Activated naive CD4-positive, alpha-beta T cell treated with anti-CD3 and anti-CD28 coated beads, Interleukin-2, amount 10 ng/mL, durations not matched to agents 7 days and 5 days (primary cell): ENCODE results near the gene KRT16.
"Not testable (repeated sequence)": the region's sequence is repeated elsewhere in the genome, so short reads cannot be mapped to it uniquely, and the experiment has no call there.

Experiments
- CTCF ChIA-PET: fragments of 350-600 bp; sonication (Branson Sonifier 250); formaldehyde crosslinking; loops from one replicate; lab custom pipeline; 2021; ENCODE audit warnings: antibody characterized with exemption; lab: Charles Lee
- DNase-seq: peaks from one replicate; pipeline ENCODE4 v3.0.0-alpha.2; 2020
- H3K27ac Mint-ChIP-seq: one replicate; pipeline ENCODE4 v1.8.0; 2021; ENCODE audit warnings: mild to moderate bottlenecking, moderate library complexity, mixed read lengths
- H3K27me3 Mint-ChIP-seq: one replicate; pipeline ENCODE4 v1.8.0; 2021; ENCODE audit warnings: mild to moderate bottlenecking, mixed read lengths
- H3K36me3 Mint-ChIP-seq: one replicate; pipeline ENCODE4 v1.8.0; 2021; ENCODE audit warnings: mixed read lengths
- H3K4me1 Mint-ChIP-seq: one replicate; pipeline ENCODE4 v1.8.0; 2021; ENCODE audit warnings: mixed read lengths
- H3K4me3 Mint-ChIP-seq: one replicate; pipeline ENCODE4 v1.8.0; 2021; ENCODE audit warnings: mild to moderate bottlenecking, moderate library complexity, mixed read lengths
- H3K9me3 Mint-ChIP-seq: one replicate; pipeline ENCODE4 v1.8.0; 2021; ENCODE audit warnings: mixed read lengths

The KRT16 gene

DNA sequence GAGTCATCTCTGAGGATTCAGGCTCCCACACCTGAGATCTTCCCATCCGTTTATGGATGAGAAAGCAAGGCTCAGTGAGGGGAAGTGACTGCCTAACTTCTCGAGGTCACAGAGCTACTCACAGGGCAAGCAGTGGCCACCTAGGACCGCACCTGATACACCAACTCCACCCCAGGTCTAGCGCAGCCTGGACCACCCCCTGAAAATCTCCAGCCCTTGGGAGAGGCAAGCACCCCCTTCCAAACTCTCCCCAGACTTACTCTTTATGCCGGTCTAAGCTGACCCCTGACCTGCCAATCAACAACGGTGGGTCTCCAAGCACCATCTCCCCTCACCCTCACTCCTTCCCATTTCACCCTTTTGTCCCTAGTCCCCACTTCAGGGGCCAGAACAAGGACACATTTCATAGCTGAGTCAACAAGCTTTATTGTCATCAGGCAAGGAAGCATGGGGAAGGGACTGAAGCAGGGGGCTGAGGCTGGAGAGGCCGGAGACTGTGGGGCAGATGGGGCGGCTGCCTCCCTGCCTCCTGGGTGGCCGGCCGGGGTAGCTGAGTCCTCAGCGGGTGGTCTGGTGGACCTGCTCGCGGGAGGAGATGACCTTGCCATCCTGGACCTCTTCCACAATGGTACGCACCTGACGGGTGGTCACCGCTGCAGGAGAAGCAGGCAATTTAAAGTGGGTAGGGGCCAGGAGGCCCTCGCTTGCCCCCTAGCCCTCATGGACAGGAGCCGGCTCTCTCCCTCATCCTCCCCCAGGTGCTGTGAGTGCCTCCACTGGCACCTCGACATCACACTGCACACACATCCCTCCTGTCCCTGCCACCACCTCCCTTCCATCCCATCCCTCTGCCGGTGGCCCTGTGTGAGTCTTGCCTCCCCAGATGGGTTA lies 6.7 kb upstream of the KRT16 start:
- no peak for DNase-seq
- no peaks in the 10 kb centered on the region for H3K36me3 Mint-ChIP-seq
- CTCF ChIA-PET: no interaction called here

DNA sequence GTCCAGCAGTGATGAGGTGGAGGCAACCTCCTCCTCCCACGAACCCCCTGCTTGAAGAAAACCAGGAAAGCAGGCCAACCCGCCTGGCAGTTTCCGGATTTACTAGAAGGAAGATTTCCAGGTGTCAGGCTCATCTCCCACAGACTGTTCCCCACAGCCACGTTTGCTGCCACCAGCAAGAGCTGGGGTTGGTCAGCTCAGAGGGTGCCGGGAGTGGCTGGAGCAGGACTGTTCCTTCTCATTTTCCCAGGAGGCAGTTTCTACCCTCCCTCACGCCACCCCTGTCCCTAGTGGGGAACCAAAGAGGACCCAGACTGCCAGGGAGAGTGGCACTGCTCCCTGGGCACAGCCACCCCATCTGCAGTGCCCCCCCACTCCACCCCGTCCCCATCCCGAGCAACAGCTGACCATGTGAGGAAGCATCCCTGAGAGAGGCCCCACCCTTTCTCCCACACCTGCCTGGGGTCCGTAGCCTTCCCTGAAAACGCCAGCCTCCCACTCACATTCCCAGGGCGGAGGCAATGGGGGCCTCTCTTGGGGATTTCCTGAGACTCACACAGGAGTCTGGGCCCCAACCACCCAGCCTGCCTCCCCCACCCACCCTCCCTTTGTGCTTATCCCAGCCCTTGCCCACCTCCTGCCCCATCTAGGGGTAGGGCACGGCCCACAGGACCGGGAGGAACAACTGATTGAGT lies 5.9 kb upstream of the KRT16 start:
- Mint-ChIP-seq H3K27ac (no peak overlapping the region), H3K4me1 (no peaks in the 10 kb centered on the region), H3K36me3 (no peaks in the 10 kb centered on the region), H3K9me3 (no peaks in the 10 kb centered on the region), H3K27me3 (peaks cover 4% of the 10 kb centered on the region), H3K4me3 (no peak overlapping the region)
- CTCF ChIA-PET: no interaction called here
- no peak for DNase-seq

More for the DNA sequence above, 6.7 kb upstream of the KRT16 start:
- peaks cover 4% of the 10 kb centered on the region for H3K27me3 Mint-ChIP-seq
- H3K27ac Mint-ChIP-seq: no peak overlapping the region
- no peaks in the 10 kb centered on the region for H3K9me3 Mint-ChIP-seq
- no peaks in the 10 kb centered on the region for H3K4me1 Mint-ChIP-seq
- H3K4me3 Mint-ChIP-seq: no peak overlapping the region

DNA sequence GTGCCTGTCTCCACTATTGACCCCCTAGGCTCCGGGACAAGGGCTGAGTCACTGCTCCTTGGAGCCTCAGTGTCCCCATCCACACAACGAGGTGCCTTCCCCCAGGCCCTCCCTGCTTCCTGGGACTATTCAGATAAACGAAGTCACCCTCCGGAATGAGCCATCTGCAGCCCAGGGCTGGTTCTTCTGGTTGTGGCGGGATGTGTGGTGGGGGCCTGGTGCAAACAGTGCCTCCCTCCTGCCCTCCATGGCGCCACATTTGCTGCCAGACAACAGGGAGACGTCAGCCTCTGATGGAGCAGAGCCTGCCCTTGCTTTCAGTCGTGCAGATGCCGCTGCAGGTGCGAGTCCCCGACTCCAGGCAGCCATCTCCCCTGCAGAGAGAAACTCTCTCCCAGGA lies 5.1 kb upstream of the KRT16 start:
- CTCF ChIA-PET: no interaction called here
- no peaks in the 10 kb centered on the region for H3K4me1 Mint-ChIP-seq
- no peak overlapping the region for H3K4me3 Mint-ChIP-seq
- no peak for DNase-seq
- H3K36me3 Mint-ChIP-seq: no peaks in the 10 kb centered on the region
- H3K9me3 Mint-ChIP-seq: no peaks in the 10 kb centered on the region
- no peak overlapping the region for H3K27ac Mint-ChIP-seq
- H3K27me3 Mint-ChIP-seq: peaks cover 2% of the 10 kb centered on the region

DNA sequence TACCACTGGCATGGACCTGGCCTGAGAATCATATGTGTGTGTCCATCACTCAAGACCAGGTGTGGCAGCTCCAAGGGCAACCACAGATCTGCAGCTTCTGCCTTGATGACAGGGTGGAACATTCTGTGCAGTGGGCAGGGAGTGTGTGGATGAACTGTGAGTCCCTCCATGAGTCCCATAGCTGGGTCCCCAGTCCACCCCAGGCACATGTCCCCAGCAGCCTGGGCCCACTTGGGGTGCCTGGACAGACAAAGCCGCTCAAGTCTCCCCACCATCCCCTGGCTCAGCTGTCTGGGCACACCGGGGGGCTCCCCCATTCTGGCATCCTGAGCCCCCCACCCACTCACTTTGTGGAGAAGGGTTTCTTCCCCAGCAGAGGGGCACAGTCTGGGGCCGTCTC lies 4.6 kb upstream of the KRT16 start:
- no peak overlapping the region for H3K27ac Mint-ChIP-seq
- DNase-seq: no peak
- no peaks in the 10 kb centered on the region for H3K4me1 Mint-ChIP-seq
- H3K9me3 Mint-ChIP-seq: no peaks in the 10 kb centered on the region
- H3K27me3 Mint-ChIP-seq: no peaks in the 10 kb centered on the region
- H3K4me3 Mint-ChIP-seq: no peak overlapping the region
- no peaks in the 10 kb centered on the region for H3K36me3 Mint-ChIP-seq
- CTCF ChIA-PET: no interaction called here

DNA sequence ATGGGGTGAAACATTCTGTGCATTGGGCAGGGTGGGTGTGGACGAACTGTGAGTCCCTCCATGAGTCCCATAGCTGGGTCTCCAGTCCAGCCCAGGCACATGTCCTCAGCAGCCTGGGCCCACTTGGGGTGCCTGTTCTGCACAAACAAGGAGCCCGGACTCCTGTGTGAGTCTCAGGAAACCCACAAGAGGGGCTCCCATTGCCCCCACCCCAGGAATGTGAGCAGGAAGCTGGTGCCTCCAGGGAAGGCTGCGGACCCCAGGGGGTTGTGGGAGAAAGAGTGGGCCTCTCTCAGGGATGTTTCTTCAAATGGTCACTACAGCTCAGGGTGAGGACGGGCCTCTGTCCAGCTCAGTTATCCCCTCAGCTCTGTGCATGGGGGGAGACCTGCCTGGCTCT lies 3.9 kb upstream of the KRT16 start:
- H3K27ac Mint-ChIP-seq, H3K4me3 Mint-ChIP-seq, H3K36me3 Mint-ChIP-seq, H3K4me1 Mint-ChIP-seq, CTCF ChIA-PET, H3K9me3 Mint-ChIP-seq, DNase-seq, H3K27me3 Mint-ChIP-seq: not testable (repeated sequence)

DNA sequence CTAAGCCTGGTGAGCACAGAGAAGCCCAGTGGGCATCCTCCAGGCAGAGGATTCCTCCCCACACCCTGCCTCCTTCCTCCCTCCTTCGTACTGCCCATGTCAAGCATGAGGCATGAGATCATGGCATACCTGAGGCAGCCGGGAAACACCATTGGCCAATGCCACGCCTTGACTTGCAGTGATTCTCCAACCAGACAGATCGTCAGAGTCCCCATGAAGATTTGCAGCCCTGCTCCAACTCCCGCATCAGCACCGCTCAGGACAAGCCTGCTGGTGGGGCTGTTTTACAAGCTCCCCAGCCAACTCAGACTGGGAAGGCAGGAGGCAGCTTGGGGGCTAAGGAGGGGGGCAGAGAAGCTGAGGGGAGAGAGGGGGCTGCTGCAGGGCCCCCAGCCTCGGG lies 2.9 kb upstream of the KRT16 start:
- Mint-ChIP-seq H3K36me3 (no peaks in the 10 kb centered on the region), H3K9me3 (no peaks in the 10 kb centered on the region), H3K27me3 (peaks cover 9% of the 10 kb centered on the region), H3K27ac (no peak overlapping the region), H3K4me3 (no peak overlapping the region), H3K4me1 (no peaks in the 10 kb centered on the region)
- no peak for DNase-seq
- CTCF ChIA-PET: no interaction called here

DNA sequence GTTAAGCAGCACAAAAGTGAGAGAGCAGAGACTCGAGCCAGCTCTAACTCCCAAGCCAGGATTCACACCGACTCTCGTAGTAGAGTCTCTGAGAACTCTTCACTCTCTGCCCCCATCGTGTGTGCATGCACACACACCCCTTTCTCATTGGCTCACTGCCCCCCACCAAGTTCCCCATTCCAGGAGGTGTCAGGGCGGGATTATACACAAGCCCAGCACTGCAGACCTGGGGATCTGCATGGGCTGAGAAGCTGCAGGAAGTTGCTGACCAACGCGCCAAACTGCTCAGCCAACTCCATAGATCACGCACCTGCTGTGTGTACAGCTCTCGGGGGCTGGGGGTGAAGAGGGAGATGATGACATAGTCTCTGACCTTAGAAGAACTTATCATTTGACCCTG lies 2.2 kb upstream of the KRT16 start:
- H3K9me3 Mint-ChIP-seq, H3K27ac Mint-ChIP-seq, H3K36me3 Mint-ChIP-seq, H3K4me3 Mint-ChIP-seq, DNase-seq, CTCF ChIA-PET, H3K4me1 Mint-ChIP-seq: not testable (repeated sequence)
- H3K27me3 Mint-ChIP-seq: peaks cover 16% of the 10 kb centered on the region

DNA sequence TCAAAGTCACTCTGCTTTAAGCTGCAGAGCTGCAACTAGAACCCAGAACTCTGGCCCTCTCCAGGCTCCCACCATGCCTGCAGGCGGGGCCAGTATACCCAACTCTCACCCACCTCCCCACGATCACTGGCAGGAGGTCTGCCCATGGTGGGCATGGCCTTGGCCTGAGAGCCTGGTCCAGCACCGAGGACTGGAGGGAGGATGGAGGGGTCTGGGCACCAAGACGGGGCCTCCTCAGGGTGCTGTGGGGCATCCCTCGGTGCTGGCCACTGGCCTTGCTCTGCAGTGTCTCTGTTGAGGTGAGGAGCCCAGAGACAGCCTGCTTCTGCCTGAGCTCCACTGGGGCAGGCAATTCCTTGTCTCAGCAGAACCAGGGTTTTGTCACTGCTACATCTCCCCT lies 1.5 kb upstream of the KRT16 start:
- H3K9me3 Mint-ChIP-seq: no peaks in the 10 kb centered on the region
- H3K36me3 Mint-ChIP-seq: no peaks in the 10 kb centered on the region
- CTCF ChIA-PET: no interaction called here
- H3K27me3 Mint-ChIP-seq: peaks cover 21% of the 10 kb centered on the region
- no peaks in the 10 kb centered on the region for H3K4me1 Mint-ChIP-seq
- no peak overlapping the region for H3K4me3 Mint-ChIP-seq
- H3K27ac Mint-ChIP-seq: no peak overlapping the region
- no peak for DNase-seq

DNA sequence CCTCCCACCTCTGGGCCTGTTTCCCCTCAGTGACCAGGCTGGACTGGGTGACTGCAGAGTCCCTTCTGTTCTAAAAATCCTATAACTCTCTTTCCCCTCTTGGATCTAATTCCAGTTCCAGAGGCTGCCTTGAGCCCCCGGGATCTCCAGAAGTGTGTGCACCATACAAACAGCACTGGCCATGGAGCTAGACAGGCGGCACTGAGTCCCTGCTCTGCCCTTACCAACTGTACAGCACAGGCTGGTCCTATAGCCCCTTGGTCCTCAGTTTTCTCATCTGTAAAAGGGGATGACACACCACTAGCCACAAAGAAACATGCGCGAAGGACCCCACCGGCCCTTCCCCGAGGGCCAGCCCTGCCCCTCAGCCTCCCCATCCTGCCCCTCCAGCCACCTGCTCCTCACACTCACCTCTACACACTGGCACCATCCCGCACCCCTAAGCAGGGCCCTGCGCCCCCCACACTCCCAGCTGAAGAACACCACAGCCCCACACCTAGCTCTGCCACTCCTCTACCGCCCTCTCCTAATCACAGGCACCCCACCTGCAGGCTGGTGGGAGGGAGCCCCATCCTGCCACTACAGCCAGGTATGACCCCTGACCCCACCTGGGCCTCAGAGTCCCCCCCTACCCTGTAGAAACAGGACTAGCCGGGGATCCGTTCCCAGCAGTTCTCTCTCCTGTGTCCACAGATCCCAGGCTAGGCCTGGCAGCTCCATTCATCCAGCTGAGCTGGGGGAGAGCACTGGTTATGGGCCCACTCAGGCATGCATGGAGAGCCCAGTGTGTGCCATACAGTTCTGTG lies 913 bp upstream of the KRT16 start:
- CTCF ChIA-PET: no interaction called here
- H3K27me3 Mint-ChIP-seq: peaks cover 28% of the 10 kb centered on the region
- H3K36me3 Mint-ChIP-seq: no peaks in the 10 kb centered on the region
- no peaks in the 10 kb centered on the region for H3K9me3 Mint-ChIP-seq
- no peak overlapping the region for H3K4me3 Mint-ChIP-seq
- H3K27ac Mint-ChIP-seq: no peak overlapping the region
- no peak for DNase-seq
- H3K4me1 Mint-ChIP-seq: no peaks in the 10 kb centered on the region

DNA sequence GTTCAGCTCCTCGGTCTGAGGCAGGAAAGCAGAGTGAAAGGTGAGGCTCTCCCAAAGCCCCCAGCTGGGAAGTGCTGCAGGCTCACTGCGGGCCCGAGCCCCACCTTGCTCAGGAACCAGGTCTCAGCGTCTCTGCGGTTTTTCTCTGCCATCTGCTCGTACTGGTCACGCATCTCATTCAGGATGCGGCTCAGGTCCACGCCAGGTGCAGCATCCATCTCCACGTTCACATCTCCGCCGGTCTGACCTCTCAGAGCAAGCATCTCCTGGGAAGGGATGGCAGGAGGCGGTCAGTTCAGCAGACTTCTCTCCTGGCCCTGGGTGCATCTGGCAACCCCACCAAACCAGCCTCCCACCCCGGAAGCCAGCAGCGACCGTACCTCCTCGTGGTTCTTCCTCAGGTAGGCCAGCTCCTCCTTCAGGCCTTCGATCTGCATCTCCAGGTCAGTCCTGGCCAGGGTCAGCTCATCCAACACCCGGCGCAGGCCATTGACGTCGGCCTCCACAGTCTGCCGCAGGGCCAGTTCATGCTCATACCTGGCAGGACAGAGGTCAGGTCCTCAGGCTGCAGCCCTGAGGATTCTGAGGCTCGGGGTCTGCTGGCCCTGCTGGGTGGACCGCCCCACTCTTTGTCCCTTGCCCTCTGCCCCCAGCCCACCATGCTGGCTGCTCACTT lies 1.5 kb downstream of the KRT16 start:
- Mint-ChIP-seq H3K9me3 (peaks cover 13% of the 10 kb centered on the region), H3K4me3 (no peak overlapping the region), H3K4me1 (no peaks in the 10 kb centered on the region), H3K27ac (no peak overlapping the region), H3K27me3 (peaks cover 30% of the 10 kb centered on the region), H3K36me3 (no peaks in the 10 kb centered on the region)
- CTCF ChIA-PET: no interaction called here
- no peak for DNase-seq

DNA sequence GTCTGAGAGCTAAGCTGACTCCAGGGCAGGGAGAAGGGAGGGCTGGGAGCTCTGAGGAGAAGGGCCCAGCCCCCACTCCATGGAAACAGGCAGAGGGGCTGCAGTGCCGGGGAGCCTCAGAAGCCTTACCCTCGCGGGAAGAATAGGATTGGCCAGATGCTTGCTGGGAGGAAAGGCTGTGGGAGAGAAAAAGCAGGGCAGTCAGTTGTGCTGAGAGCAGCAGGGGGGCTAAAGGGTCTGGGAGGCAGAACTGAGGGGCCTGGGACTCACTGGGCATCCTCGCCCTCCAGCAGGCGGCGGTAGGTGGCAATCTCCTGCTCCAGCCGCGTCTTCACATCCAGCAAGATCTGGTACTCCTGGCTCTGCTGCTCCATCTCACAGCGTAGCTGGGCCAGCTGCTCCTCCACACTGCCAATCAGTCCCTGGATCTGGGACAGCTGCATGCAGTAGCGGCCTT lies 2.5 kb downstream of the KRT16 start:
- H3K9me3 Mint-ChIP-seq: peaks cover 13% of the 10 kb centered on the region
- H3K4me1 Mint-ChIP-seq, H3K36me3 Mint-ChIP-seq, H3K4me3 Mint-ChIP-seq, H3K27ac Mint-ChIP-seq, DNase-seq, CTCF ChIA-PET: not testable (repeated sequence)
- peaks cover 39% of the 10 kb centered on the region for H3K27me3 Mint-ChIP-seq

DNA sequence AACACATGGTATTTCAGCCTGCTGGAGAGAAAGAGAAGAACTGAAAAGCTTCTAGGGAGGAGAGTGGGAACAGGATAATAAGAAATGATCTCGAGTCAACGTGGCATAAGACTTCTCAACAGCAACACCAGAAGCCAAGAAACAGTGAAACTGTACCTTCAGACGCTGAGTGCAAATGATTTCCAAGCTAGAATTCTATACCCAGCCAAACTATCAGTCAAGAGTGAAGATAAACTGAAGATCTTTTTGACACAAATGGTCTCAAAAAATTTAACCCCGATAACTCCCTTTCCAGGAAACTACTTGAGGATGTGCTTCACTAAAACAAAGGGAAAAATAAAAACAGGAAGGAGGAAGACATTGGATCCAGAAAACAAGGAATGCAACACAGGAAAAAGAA lies 5.6 kb downstream of the KRT16 start:
- H3K4me3 Mint-ChIP-seq, CTCF ChIA-PET, H3K36me3 Mint-ChIP-seq, H3K27ac Mint-ChIP-seq, DNase-seq, H3K4me1 Mint-ChIP-seq: not testable (repeated sequence)
- Mint-ChIP-seq H3K9me3 (peaks cover 13% of the 10 kb centered on the region), H3K27me3 (peaks cover 44% of the 10 kb centered on the region)

DNA sequence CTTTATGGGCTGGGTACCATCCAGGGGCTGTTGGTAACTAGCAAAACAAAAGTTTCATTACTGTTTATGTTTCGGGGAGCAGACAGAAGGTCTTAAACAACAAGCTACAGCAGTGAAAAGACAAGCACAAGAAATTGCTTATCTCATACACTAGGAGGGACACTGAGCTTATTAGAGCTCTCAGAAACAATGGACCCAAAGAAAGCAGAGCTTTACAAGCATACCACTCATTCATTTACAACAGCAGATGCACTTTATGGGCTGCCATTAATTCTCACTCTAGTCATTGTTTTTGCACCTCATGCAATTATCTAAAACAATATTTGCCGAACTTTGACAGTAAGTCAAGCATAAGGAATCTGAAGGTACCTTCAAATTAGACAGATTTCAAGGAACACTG lies 10.0 kb downstream of the KRT16 start:
- no peak for DNase-seq
- CTCF ChIA-PET: no interaction called here
- Mint-ChIP-seq H3K9me3 (peaks cover 11% of the 10 kb centered on the region), H3K36me3 (no peaks in the 10 kb centered on the region), H3K4me1 (no peaks in the 10 kb centered on the region), H3K27me3 (peaks cover 19% of the 10 kb centered on the region), H3K4me3 (no peak overlapping the region), H3K27ac (no peak overlapping the region)

DNA sequence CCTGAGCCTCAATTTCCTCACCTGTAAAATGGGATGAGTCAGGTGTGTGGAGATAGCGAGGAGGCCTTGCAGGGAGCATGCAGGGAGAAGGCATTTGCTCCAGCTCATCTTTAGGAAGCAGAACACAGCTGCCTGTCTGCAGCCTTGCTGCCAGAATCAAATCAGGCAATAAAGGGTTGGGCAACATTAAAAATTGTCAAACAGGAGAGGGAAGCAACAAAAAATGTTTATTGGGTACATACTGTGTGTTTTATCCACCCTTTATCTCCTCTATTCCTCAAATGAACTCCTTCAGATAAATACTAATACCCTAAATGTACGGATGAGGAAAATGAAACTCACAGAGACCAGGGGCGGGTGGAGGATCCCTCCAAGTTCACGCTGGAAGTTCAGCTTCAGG lies 12.2 kb downstream of the KRT16 start:
- Mint-ChIP-seq H3K36me3 (no peaks in the 10 kb centered on the region), H3K4me1 (no peaks in the 10 kb centered on the region)
- CTCF ChIA-PET: no interaction called here

More for the DNA sequence above, 12.2 kb downstream of the KRT16 start:
- Mint-ChIP-seq H3K27ac (no peak overlapping the region), H3K4me3 (no peak overlapping the region), H3K27me3 (peaks cover 16% of the 10 kb centered on the region), H3K9me3 (no peaks in the 10 kb centered on the region)
- DNase-seq: no peak
